ENCODE results near the gene MESD.
"Not testable (repeated sequence)": the region's sequence is repeated elsewhere in the genome, so short reads cannot be mapped to it uniquely, and the experiment has no call there.

Gene MESD

GRCh38 chr15:80957556-80957955 lies 32.1 kb downstream of the MESD start:
- no peak for DNase-seq

GRCh38 chr15:80955571-80956452 lies 33.8 kb downstream of the MESD start:
- not testable (repeated sequence) for DNase-seq

DNA sequence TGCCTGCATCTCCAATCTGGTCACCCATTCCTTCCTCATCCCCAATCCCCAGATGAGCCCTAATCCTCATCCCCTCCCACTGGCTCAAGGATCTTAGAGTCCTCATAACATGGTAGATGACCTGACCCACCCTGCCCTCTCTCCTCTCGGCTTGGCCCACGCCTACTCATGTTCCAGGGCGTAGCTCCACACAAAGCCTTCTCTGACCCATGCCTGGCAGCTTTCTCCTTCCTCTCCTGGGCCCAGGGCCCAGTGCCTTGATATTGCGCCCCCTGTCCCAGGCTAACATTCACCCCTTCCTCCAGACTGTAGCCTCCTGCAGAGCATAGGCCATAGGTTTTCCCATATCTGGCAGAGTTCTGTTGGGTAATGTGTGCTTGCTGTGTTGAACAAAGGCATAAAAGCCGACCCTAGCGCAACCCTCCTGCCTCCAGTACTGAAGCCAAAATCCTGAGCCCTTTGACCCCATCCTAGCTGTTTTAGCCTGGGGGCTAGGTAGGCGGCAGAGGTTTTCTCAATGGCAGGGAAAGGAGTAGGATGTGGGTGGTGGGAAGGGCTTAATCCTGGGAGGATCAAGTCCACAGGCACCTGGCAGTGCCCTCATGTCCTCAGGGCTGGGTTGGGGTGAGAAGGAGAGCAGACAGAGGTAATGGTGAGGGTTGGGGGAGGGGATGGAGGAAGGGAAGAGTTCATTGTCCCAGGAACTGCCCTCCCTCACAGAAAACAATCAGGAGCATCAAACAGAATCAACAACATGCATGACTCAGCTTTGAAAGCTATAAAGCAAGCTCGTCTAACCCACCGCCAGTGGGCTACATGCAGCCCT lies 35.5 kb downstream of the MESD start:
- DNase-seq: no peak

DNA sequence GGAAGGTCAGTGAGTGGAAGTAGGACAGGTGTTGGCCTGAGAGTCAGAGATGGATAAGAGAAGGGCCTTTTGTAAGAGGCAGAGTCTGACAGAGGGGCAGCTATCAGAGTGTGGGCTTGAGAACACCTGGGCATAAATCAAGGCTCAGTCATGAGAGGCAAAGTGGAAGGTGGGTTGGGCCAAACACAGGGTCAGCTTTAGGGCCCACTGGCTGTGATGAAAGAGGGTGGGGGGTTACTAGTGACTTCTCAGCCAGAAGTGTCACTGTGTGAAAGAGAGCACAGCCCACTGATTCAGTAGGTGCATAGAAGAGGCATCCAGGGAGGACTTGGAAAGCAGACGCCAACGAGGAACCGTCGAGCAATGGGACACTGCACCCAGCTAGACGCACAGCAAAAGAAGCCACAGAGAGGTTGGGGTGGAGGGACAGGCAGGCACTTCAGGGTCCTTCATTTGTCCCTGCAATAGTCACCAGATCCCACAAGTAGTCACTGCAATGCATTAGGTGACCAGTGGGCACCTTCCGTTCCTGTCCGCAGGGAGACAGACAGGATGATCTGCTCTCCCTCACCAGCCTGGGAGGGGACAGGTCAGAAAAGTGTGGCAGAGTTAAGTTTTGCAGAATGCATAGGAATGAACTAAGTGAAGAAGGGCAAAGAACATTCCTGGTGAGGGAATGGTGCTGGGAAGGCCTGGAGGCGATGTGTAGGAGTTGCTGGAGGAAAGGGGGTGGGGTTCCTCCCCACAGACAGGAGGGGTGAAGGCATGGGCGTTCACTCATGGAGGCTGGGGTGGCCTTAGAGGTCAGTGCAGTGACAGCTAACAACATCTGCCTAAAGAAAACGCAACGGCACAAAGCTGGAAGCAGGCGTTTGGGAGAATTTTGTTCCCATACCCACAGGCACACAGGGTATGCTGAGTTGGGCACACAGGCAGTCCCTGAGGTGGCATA lies 36.3 kb downstream of the MESD start:
- DNase-seq: no peak

DNA sequence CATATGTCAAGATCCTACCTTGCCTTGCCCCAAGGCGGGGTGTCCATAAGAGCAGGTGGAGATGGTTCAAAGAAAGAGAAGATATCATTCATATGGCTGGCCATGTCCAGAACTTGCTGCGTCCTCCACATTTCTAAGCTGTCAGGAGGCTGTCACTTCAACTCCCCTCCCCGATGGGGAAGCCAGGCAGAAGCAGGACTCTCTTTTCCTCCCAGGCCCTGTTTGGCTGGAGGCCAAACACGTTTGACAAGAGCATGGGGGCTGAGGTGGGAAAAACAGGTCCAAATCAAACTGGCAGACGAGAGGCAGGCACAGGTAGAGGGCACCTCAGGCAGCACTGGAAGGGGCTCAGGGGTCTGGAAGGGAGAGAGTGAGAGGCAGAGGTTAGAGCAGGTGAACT lies 37.7 kb downstream of the MESD start:
- DNase-seq: no peak

DNA sequence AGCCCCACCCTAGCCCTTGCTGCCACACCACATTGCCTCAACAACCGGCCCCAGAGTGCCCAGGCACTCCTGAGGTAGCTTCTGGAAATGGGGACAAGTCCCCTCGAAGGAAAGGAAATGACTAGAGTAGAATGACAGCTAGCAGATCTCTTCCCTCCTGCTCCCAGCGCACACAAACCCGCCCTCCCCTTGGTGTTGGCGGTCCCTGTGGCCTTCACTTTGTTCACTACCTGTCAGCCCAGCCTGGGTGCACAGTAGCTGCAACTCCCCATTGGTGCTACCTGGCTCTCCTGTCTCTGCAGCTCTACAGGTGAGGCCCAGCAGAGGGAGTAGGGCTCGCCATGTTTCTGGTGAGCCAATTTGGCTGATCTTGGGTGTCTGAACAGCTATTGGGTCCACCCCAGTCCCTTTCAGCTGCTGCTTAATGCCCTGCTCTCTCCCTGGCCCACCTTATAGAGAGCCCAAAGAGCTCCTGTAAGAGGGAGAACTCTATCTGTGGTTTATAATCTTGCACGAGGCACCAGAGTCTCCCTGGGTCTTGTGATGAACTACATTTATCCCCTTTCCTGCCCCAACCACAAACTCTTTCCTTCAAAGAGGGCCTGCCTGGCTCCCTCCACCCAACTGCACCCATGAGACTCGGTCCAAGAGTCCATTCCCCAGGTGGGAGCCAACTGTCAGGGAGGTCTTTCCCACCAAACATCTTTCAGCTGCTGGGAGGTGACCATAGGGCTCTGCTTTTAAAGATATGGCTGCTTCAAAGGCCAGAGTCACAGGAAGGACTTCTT lies 39.1 kb downstream of the MESD start:
- DNase-seq: no peak

DNA sequence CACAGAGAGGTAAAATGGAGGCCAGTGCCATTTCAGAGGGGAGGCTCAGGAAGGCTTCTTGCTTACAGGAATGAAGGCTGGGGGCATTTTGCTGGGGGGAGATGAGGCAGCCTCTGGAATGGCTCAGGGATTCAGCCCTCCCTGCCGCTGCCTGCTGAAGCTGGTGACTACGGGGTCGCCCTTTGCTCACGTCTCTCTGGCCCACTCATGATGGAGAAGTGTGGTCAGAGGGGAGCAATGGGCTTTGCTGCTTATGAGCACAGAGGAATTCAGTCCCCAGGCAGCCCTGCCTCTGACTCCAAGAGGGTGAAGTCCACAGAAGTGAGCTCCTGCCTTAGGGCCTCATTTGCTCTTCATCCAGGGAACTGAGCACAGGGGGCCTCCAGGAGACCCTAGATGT lies 39.9 kb downstream of the MESD start:
- DNase-seq: no peak

DNA sequence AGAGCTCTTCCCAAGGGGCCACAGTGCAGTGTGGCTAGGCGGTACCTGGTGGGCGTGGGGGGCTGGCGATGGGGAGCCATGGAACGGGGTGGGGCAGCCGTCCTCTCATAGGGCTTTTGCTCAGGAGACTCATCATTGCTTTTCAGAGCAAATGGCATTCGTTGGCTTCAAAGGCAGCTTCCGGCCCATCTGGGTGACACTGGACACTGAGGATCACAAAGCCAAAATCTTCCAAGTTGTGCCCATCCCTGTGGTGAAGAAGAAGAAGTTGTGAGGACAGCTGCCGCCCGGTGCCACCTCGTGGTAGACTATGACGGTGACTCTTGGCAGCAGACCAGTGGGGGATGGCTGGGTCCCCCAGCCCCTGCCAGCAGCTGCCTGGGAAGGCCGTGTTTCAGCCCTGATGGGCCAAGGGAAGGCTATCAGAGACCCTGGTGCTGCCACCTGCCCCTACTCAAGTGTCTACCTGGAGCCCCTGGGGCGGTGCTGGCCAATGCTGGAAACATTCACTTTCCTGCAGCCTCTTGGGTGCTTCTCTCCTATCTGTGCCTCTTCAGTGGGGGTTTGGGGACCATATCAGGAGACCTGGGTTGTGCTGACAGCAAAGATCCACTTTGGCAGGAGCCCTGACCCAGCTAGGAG lies 40.8 kb downstream of the MESD start:
- DNase-seq: no peak

DNA sequence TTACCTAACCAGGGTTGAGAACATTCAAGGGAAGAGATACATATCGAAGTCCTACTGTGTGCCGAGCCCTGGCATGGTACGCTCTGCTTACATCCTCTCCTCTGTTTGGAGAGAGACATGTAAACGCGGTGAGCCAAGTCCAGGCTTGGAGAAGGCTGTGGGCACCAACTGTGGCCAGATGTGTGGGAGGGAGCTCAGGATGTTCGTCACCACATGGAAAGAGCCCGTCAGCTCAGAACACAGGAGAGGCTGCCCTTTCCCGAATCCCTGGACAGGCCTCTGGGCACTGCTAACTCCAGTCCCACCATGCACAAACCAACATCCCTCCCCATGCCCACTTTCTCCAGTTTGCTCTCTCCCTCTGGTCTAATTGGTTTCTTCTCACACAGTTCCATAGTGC lies 43.0 kb downstream of the MESD start:
- DNase-seq: no peak

- DNase-seq: no peak
Observed at GRCh38 chr15:80945605-80946004, 44.0 kb downstream of the MESD start.

DNA sequence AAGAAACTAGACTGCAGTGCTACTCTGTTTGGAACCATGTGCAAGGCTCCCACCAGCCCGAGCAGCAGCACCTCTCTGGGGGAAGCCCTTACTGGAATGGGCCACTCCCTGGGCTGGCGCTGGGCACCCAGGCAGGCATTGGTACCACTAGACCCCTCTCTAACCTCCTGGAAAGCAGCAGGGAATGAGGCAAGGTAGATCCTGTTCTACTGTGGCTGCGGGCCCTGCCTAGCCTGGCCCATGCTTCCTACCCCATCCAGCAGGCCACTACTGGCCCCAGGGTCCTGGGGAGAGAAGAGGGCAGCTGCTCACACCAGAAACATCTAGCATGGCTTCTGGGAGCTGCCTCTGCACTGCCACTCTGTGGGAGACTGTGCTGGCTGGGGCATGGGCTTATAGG lies 44.8 kb downstream of the MESD start:
- DNase-seq: no peak

DNA sequence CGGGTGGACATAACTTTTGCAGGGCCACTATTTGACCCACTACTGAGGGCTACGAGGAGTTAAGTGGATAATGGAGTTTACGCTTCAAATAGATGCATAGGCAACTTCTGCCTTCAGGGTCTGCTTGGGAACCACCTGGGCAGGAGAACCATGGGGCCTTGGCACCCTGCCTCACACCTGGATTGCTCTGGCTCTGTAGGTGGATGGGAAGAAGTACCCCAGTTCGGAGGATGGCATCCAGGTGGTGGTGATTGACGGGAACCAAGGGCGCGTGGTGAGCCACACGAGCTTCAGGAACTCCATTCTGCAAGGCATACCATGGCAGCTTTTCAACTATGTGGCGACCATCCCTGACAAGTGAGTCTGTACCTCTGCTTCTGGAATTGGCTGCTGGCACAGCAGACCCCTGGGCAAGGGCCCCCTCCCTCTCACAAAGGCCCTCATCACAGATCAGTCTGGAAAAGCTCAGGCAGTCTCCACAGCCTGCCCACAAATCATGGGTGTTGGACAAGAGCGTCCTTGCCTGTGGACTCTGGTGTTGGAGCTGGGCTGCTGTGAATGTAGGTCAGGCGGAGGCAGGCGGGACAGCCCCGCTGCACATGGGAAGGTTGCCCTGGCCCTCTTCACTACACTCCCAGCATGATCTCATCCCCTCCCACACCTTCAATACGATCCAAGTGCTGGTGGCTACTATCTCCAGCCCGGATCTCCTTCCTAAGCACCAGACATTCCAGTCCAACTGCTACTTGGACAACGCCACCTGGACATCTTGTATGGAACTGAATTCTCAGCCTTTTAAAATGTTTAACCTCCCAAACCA lies 46.7 kb downstream of the MESD start:
- no peak for DNase-seq

GRCh38 chr15:80942266-80942665 lies 47.4 kb downstream of the MESD start:
- DNase-seq: no peak

GRCh38 chr15:80940851-80941250 lies 48.8 kb downstream of the MESD start:
- DNase-seq: no peak

- DNase-seq: no peak
Observed at GRCh38 chr15:80940331-80940730, 49.3 kb downstream of the MESD start.

- DNase-seq: no peak
Observed at GRCh38 chr15:80939216-80939615, 50.4 kb downstream of the MESD start.

DNA sequence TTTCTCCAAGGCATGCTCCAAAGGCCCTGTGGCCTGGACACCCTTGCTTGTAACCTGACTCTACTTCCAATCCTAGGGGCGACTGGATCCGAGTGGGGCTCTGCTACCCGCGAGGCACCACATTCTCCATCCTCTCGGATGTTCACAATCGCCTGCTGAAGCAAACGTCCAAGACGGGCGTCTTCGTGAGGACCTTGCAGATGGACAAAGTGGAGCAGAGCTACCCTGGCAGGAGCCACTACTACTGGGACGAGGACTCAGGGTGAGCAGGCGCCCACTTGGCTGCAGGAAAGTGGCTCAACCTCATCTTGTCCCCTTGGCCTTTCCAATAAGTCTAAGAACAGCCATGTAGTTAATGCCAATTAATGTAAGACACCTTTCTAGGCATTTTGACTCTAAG lies 51.9 kb downstream of the MESD start:
- DNase-seq: no peak

- DNase-seq: no peak
Observed at GRCh38 chr15:80936288-80937078, 53.1 kb downstream of the MESD start.

DNA sequence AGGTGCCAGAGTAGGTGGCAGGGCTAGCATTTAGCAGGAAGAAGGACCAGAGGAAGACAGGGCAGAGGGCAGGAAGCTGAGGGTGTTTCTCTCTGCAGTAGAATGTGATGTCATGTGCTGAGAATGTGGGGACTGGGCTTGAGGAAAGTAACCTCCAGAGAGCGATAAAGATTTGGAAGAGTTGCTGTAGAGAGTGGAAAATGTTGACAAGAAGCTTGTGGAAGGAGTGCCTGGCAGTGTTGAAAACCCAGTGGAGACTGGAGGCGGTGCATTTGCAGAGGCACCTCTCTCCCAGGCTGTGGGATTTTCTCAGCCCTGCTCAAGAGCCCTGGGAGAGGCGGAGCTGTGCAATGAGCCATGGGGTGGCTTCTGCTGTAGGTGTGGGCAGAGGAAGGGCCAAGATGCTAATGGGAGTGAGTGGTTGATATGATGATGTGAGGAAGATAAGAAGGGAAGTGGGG lies 54.8 kb downstream of the MESD start:
- no peak for DNase-seq

GRCh38 chr15:80932989-80933388 lies 56.6 kb downstream of the MESD start:
- DNase-seq: no peak
